ENCODE data around the gene COMTD1.
"Not testable (repeated sequence)": the region's sequence is repeated elsewhere in the genome, so short reads cannot be mapped to it uniquely, and the experiment has no call there.

COMTD1 gene

GRCh38 chr10:75221492-75221891 is 14.3 kb downstream of the COMTD1 start:
- not testable (repeated sequence) for DNase-seq

DNA sequence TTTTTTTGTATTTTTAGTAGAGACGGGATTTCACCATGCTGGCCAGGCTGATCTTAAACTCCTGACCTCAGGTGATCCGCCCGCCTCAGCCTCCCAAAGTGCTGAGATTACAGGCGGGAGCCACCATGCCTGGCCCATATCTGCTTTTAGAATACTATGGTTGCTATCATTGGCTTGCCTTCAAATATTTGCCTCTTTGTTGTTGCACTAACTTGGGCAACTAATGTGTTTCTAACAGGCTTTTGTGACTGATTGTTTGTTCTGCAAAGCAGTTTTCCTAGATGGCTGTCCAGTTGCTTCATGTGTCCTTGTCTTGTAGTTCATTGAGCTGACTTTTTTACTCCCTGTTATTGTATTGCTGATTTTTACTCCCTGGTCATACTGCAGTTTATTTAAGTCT is 15.5 kb downstream of the COMTD1 start:
- DNase-seq = no peak

DNA sequence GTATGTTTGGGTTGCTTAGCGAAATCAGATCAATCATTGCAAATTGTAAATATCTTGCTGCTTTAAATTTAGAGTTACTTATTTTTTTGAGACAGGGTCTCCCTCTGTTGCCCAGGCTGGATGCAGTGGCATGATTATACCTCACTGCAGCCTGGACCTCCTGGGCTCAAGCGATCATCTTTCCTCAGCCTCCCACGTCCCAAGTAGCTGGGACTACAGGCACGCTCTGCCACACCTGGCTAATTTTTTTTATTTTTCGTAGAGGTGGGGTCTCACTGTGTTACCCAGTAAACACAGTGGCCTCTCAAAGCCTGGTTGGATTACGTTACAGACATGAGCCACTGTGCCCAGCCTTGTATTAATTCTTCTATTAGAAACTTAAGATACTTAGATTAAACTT is 23.4 kb downstream of the COMTD1 start:
- DNase-seq = no peak

GRCh38 chr10:75211007-75211691 is 24.6 kb downstream of the COMTD1 start:
- no peak for DNase-seq

DNA sequence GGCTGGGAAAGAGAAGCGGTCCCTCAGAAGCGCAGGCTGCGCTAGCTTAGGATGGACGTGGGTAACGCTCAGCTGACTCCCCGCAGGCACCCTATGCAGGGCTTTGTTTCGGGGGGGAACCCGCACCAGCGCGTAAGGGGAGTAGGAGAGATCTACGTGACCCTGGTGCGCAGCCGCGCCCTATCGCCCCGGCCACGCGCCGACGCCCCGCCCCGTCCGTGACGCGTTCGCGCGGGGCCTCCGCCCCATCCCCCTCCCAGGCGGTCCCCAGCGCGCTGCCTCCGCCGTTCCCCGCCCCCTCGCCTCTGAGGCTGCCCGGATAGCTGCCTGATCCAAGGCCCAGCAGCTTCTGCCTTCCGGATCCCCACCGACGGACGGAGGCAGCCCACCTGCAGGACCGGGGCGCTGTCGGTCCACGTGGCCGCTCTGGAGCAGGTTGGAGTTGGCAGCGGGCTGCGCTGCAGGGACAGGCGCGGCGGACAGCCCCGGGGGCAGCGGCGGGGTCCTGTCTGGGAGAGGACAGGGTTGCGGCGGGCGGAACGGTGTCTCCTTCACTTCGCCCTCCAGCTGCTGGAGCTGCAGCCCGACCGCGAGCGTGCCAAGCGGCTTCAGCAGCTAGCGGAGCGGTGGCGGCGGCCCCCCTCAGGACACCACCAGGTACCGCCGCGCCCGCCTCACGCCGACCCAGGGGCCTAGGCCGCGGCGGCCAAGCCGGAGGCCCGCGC is 25.3 kb downstream of the COMTD1 start, which contains the start of gene VDAC2:
TSS of gene VDAC2 (plus strand) at position 515 of the 725 bp plus-strand sequence. CDS start 363 bp downstream, outside the sequence.
- peak; percentile 94 for DNase-seq

DNA sequence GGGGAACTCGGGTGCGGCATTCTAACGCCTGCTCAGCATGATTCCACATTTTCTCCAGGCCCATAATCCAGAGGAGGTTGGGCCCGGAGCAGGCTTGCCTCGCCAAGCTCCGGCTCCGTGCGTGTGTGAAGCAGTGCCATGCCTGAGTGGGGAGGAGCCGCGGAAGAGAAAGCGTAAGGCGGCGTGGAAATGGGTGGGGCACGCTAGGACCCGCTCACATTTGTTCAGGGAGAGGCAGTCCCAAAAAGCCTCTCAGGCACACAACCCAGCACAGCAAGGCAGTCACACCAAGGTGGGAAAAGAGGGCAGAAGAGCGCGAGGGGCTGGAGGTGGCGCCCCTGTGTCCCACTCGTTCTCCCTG is 25.9 kb downstream of the COMTD1 start:
- peak; percentile 74 for DNase-seq

GRCh38 chr10:75209086-75209920 is 26.5 kb downstream of the COMTD1 start:
- DNase-seq = peak; percentile 9

DNA sequence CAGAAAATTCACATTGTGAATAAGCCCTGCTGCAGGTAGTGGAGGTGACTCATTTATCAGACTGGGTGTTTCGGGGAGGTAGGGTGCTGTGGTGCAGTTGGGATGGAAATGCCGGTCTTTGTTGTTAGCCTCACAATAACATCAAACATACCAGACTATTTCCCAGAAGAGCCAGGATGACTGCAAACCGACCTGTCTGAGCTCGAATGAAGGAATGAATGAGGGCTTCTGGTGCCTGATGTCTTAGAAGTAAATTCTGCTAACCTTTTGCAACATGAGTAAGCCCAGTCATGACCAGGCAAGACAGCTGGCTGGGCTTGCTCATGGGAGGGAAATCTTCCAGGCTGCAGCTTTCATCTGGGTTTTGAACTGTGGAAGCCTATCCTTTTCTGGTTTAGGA is 27.6 kb downstream of the COMTD1 start:
- no peak for DNase-seq

DNA sequence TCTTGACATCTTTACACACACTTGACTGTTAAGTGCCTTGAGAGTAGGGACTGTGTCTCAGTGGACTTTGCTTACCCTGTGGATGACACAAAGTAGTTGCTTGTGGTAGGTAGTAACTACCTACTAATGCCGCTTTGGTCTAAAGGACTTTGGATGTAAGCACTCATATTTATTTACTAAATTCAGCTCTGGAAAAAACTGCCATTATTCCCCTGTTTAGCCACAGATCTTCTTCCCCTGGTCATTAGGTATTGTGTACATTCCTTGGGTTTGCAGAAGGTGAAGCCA is 28.0 kb downstream of the COMTD1 start:
- no peak for DNase-seq

GRCh38 chr10:75207079-75207856 is 28.5 kb downstream of the COMTD1 start:
- no peak for DNase-seq

- not testable (repeated sequence) for DNase-seq
Measured at GRCh38 chr10:75206638-75207037, 29.1 kb downstream of the COMTD1 start.

- DNase-seq = no peak
Measured at GRCh38 chr10:75205908-75206307, 29.8 kb downstream of the COMTD1 start.

DNA sequence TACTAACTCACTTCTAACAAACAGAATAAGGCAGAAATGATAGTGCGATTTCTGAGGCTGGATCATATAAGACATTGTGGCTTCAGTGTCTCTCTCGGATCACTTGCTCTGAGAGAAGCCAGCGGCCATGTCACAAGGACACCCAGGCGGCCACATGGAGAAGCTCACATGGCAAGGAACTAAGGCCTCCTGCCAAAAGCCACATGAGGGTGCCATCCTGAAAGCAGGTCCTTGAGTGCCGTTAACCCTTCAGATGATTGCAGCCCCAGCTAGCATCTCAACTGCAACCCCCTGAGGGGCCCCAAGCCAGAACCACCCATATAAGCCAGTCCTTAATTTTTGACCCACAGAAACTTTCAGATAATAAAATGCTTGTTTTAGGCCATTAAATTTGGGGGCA is 32.0 kb downstream of the COMTD1 start:
- DNase-seq = no peak

- DNase-seq = not testable (repeated sequence)
Measured at GRCh38 chr10:75203046-75203620, 32.6 kb downstream of the COMTD1 start.

GRCh38 chr10:75202321-75203045 is 33.3 kb downstream of the COMTD1 start:
- DNase-seq = no peak

GRCh38 chr10:75201793-75202307 is 33.9 kb downstream of the COMTD1 start:
- no peak for DNase-seq

DNA sequence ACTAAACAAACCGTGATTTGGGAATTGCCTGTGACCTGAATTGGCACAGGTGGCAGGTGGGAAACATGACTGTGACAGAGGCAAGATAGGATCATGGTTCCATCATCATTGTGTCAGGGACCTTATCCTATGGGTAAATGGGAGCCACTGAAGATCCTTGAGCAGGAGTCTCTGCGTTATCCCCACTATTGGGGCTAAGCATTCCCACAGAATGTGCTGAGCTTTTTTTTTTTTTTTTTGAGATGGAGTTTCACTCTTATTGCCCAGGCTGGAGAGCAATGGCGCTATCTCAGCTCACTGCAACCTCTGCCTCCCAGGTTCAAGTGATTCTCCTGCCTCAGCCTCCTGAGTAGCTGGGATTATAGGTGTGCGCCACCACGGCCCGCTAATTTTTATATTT is 35.8 kb downstream of the COMTD1 start:
- not testable (repeated sequence) for DNase-seq

- no peak for DNase-seq
Measured at GRCh38 chr10:75197906-75198305, 37.9 kb downstream of the COMTD1 start.

DNA sequence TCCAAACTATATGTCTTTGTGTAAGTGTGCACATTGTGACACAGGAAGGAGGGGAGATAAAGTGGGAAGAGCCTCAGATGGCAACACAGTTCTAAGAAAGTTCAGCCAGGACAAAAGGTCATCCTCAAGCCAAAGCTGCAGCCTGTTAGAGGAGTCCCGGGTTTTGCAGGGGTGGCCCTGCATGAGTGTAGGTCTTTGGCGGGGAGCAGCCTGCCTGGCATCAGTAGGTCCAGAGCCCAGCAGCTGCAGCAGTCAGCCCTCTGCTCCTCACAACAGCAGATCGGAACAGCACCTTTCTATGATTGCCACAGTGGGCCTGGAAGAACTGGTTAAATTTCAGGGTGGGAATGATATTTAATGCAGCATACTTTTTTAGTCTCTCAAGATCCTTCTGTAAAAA is 38.7 kb downstream of the COMTD1 start:
- no peak for DNase-seq

DNA sequence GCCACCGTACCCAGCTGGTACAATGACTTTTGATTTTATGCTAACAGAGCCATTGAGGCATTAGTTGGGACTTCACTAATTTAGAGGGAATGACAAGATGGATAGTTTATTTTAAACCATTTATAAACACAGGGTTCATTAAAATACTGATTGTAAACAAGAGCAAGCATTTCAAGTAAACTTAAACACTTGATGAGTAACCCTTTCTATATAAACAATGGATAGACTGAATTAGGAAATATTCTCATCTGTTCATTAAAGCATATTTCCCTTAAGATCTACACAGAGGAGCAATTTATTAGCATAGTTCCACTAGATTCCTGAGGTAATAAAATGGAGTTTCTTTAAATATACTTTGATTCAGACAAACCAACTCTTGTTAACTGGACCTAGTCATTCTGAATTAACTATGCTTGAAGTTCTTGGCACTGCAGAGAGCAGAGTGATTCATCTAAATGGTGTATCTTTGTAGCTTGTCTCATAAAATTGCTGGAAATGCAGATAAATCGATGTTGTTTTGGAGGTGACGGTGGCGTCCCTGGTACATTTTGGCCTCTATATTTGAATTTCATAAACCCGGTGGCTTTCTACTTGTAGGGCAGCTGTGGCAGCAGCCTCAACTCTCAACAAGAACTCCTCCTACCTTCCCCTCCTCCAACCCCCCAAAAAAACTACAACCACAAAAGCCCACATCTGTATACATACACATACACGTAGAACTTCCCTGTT is 40.6 kb downstream of the COMTD1 start:
- no peak for DNase-seq

- DNase-seq = not testable (repeated sequence)
Measured at GRCh38 chr10:75194625-75195024, 41.1 kb downstream of the COMTD1 start.
